ENCODE measurements around the gene IGSF8. TPM values are rescaled to one million over a fixed set of nuclear protein-coding genes. Genes with fewer than 3 reads are reported as not detected.
A peak's percentile ranks its signal among the peaks of the same experiment; 100 is the strongest.

Gene IGSF8
- total and polyA plus RNA-seq, 2 of the 8 experiments (the other 6 are each of a cell fraction or from before 2014, with no cell fraction given), result 69.6 to 132 TPM

- 90% methylated on average over 9 of the region's 9 CpGs; no CpG with 5 or more reads in 1 of the 2 experiments for WGBS, 2 experiments (ENCODE audit: extremely low coverage in 1 of 2, insufficient coverage in 1 of 2, insufficient read length in 1 of 2, insufficient replicate concordance in 2 of 2, low coverage in 1 of 2, low lambda C conversion rate in 2 of 2, missing lambda C conversion rate in 1 of 2)
- no peak overlapping the region for H4K91ac ChIP-seq (replicated peaks; ENCODE audit: insufficient read length, low read length)
- no peak overlapping the region for H2BK120ac ChIP-seq (replicated peaks; ENCODE audit: low read depth, low read length)
- no peak overlapping the region for H2BK12ac ChIP-seq (ENCODE audit: low read depth, low read length)
- peaks cover 13% of the 10 kb centered on the region for H3K23me2 ChIP-seq (ENCODE audit: low read depth, low read length)
- H3K27me3 ChIP-seq (replicated peaks in 1 of 4; ENCODE audit: control insufficient read depth in 3 of 4, extremely low read depth in 1 of 4, insufficient read depth in 3 of 4, low read length in 3 of 4), result no peaks in the 10 kb centered on the region
- H3K4me1 ChIP-seq (replicated peaks in 1 of 4; ENCODE audit: control insufficient read depth in 3 of 4, insufficient read depth in 4 of 4, low read length in 3 of 4), result peaks cover 9 to 34% (median 26%) of the 10 kb centered on the region in 4 experiments
- no peaks in the 10 kb centered on the region; a peak in 1 of 4 replicates for H3K9me3 ChIP-seq (ENCODE audit: insufficient read depth in 2 of 2, low read depth in 1 of 2, low read length in 1 of 2)
- H2BK20ac ChIP-seq (ENCODE audit: low read length), result no peak overlapping the region
- no peak for FAIRE-seq
- no peak overlapping the region for H4K8ac ChIP-seq (ENCODE audit: extremely low read depth, insufficient read depth, low read length)
- ChIA-PET CTCF (ENCODE audit: partially characterized antibody) (interaction anchor here (5.7 to 50.1 kb wide), 3 partner anchors 8 to 36 kb away, joined by 37 to 1874 read pairs (median 148); partner anchors contain the start of genes KCNJ10 and KCNJ9), POLR2A (ENCODE audit: partially characterized antibody) (interaction anchor here (0.9 to 1.4 kb wide), 4 partner anchors 8 to 22 kb away, joined by 3 to 5 read pairs (median 4); no protein-coding TSS in a partner anchor)
- H3K36me3 ChIP-seq (ENCODE audit: control insufficient read depth in 2 of 4, insufficient read depth in 4 of 4, low read length in 3 of 4), result peaks cover 10 to 35% (median 22%) of the 10 kb centered on the region in 4 experiments
- H3K79me1 ChIP-seq (ENCODE audit: low read depth, low read length), result peaks cover 14% of the 10 kb centered on the region
- H3K79me2 ChIP-seq (ENCODE audit: control insufficient read depth in 1 of 2, insufficient read depth in 2 of 2, low read length in 2 of 2), result peaks cover 0 to 35% of the 10 kb centered on the region in 2 experiments; a peak in 2 of 4 replicates
- no peak overlapping the region for H3K18ac ChIP-seq (ENCODE audit: extremely low read depth, low read length)
- TF ChIP-seq POLR2A (IDR thresholded peaks at IDR 0.05; ENCODE audit: control extremely low read depth in 1 of 2, low read depth in 2 of 2, low read length in 2 of 2), result peak in 1 of 2 experiments; percentile 34; a peak in 1 of 3 replicates
- TF ChIP-seq SP4 (IDR thresholded peaks at IDR 0.05; ENCODE audit: low read length), result no peak
- no peak overlapping the region for H2AFZ ChIP-seq (ENCODE audit: low read length)
- no peak overlapping the region for H4K5ac ChIP-seq (ENCODE audit: insufficient read length, low read depth, low read length)
- H3K9ac ChIP-seq (replicated peaks in 1 of 4; ENCODE audit: extremely low read depth in 1 of 4, low read depth in 3 of 4, low read length in 3 of 4), result no peak overlapping the region
- H3K14ac ChIP-seq (ENCODE audit: insufficient read length), result no peak overlapping the region
- H3K23ac ChIP-seq (ENCODE audit: insufficient read length), result no peak overlapping the region
- H2BK15ac ChIP-seq (ENCODE audit: low read length), result no peak overlapping the region
- no peak overlapping the region for H3K4me2 ChIP-seq (ENCODE audit: insufficient read depth in 1 of 2, low read depth in 2 of 2, low read length in 2 of 2)
- DNase-seq (ENCODE audit: low read depth in 1 of 2, low spot score in 2 of 2), result no peak
- H3K56ac ChIP-seq (replicated peaks; ENCODE audit: insufficient read length, low read depth, low read length), result no peak overlapping the region
- peaks cover 0 to 4% of the 10 kb centered on the region in 2 experiments for H4K20me1 ChIP-seq (replicated peaks in 1 of 2; ENCODE audit: control insufficient read depth in 1 of 2, insufficient read depth in 2 of 2, low read length in 2 of 2)
- no peak overlapping the region for H3K4me3 ChIP-seq (ENCODE audit: extremely low read depth in 1 of 4, insufficient read depth in 2 of 4, low read depth in 3 of 4, low read length in 4 of 4)
- no peak overlapping the region for H2BK5ac ChIP-seq (ENCODE audit: low read depth, low read length)
- peak overlapping the region; percentile 8; the same call in 1 of the 2 replicates for H3K27ac ChIP-seq (ENCODE audit: low read depth, low read length)
- no peak overlapping the region for H2AK5ac ChIP-seq (ENCODE audit: low read depth, low read length)
- H3K4ac ChIP-seq (replicated peaks; ENCODE audit: insufficient read length, low read depth, low read length), result no peak overlapping the region
Measured at GRCh38 chr1:160093069-160093395, 5.4 kb downstream of the IGSF8 start.

All from H1 (cell line).